Ectodermal cell (in vitro differentiated cells): ENCODE results near the gene PRKCG. TPM values are rescaled to one million over a fixed set of nuclear protein-coding genes. Genes with fewer than 3 reads are reported as not detected.
"Not testable (repeated sequence)": the region's sequence is repeated elsewhere in the genome, so short reads cannot be mapped to it uniquely, and the experiment has no call there.

Experiments used
- H3K27ac ChIP-seq: 2 replicates; pipeline ENCODE4 v1.7.0; 2013; ENCODE audit warnings: mild to moderate bottlenecking, low read depth, low read length; ENCODE audit not compliant: insufficient read depth, poor library complexity, severe bottlenecking
- H3K27me3 ChIP-seq: 2 replicates; pipeline ENCODE4 v1.7.0; 2013; ENCODE audit warnings: mild to moderate bottlenecking, low read length; ENCODE audit not compliant: insufficient read depth, control insufficient read depth, poor library complexity, severe bottlenecking
- H3K36me3 ChIP-seq: one replicate; pipeline ENCODE4 v1.7.0; 2013; ENCODE audit warnings: low read length; ENCODE audit not compliant: control insufficient read depth, insufficient read depth
- H3K4me1 ChIP-seq: one replicate; pipeline ENCODE4 v1.7.0; 2013; ENCODE audit warnings: low read length; ENCODE audit not compliant: control insufficient read depth, insufficient read depth
- H3K4me3 ChIP-seq: 2 replicates; pipeline ENCODE4 v1.7.0; 2013; ENCODE audit warnings: low read depth, low read length, control low read depth; ENCODE audit not compliant: insufficient read depth
- H3K9me3 ChIP-seq: 2 replicates; pipeline ENCODE4 v1.7.0; 2013; ENCODE audit warnings: mild to moderate bottlenecking, low read length, moderate library complexity; ENCODE audit not compliant: control insufficient read depth
- WGBS, 2 experiments: methylation state at CpG; one replicate each; pipeline ENCODE4 v1.1.7; 2013; ENCODE audit warnings: missing lambda C conversion rate in 2 of 2; 5-methylcytosine and 5-hydroxymethylcytosine counted together
- polyA plus RNA-seq, 4 experiments: library from polyadenylated mRNA; stranded (reverse); fragments of 50-300 nt; gene quantifications; one replicate each; pipeline ENCODE4 v1.2.3, GENCODE V29; 2013

Gene PRKCG
- 12.1 TPM for polyA plus RNA-seq (2013, experiment 1 of 4)
- 11.7 TPM for polyA plus RNA-seq (2013, experiment 2 of 4)
- polyA plus RNA-seq (2013, experiment 3 of 4): 10.4 TPM
- 11.3 TPM for polyA plus RNA-seq (2013, experiment 4 of 4)

DNA sequence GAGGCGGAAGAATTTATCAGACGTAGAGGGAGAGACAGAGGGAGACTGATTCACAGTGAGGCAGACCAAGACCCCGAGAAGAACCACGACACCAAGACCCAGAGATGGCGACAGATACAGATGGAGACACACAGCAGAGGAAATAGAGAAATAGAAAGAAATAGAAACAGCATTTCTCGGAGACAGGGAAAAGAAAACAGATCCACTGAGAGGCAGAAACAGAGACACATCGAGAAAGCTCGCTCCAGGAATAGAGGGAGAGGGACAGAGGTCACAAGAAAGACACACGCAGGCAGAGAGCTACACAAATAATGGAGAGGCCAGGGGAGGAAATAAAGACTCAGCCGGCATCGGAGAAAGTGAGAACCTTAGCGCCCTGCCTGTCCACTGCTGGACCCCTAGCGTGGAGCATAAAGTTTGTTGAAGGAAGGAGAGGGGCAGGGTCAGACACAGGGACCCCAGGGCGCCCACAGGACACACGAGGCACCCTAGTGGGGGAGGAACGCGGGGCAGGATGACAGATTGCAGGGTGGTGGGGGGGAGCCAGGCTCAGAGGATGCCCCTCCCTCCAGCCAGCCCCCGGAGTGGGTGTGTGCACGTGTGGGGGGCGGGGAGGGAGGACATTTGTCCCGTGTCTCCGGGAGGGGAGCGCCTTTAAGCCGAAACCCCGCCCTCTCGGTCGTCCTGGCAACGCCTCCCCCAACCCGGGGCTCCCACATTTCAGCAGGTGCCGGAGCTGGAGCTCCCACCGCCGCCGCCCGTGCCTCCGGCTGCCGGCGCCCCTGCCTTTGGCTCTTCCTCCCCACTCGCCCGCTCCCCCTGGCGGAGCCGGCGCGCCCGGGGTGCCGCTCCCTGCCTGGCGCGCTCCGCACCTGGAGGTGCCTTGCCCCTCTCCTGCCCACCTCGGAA, at the start of gene PRKCG:
Gene PRKCG, plus strand, starts transcription at position 716 of the 909 bp plus-strand sequence. CDS start 298 bp downstream, outside the sequence.
- Histone ChIP-seq H3K27me3 (peaks cover 39% of the 10 kb centered on the region), H3K9me3 (no peaks in the 10 kb centered on the region), H3K27ac (no peak within 1 kb of the TSS), H3K36me3 (no peaks in the 10 kb centered on the region), H3K4me3 (peak within 1 kb of the TSS; percentile 48), H3K4me1 (peaks cover 25% of the 10 kb centered on the region)
- 1 to 2% methylated on average over 49 of the region's 49 CpGs for WGBS, 2 experiments

DNA sequence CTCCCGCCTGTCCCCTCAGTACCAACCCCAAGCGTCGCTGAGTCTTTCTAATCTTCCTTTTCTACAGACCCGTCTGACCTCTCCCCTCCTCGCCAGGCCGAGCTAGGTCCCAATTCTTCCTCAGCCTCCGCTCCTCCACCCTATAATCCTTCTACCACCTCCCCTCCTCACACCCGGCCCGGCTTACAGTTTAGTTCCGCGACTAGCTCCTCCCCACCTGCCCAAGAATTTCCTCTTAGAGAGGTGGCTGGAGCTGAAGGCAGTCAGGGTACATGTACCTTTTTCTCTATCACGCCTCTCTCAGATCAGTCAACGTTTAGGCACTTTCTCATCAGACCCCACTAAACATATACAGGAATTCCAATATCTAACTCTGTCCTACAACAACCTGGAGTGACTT, 49.1 kb upstream of the PRKCG start:
- not testable (repeated sequence) for H3K27ac ChIP-seq, H3K4me3 ChIP-seq, H3K9me3 ChIP-seq, H3K36me3 ChIP-seq, H3K4me1 ChIP-seq
- H3K27me3 ChIP-seq: peaks cover 38% of the 10 kb centered on the region
- WGBS, 2 experiments: 6% methylated on average over 13 of the region's 13 CpGs

DNA sequence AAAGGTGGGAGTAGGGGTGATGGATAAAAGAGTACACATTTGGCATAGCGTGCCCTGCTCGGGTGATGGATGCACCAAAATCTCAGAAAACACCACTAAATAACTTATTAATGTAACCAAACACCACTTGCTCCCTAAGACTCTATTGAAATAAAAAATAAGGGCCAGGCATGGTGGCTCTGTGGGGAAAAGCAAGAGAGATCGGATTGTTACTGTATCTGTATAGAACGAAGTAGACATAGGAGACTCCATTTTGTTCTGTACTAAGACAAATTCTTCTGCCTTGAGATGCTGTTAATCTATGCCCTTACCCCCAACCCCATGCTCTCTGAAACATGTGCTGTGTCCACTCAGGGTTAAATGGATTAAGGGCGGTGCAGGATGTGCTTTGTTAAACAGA, 43.6 kb upstream of the PRKCG start:
- H3K27ac ChIP-seq, H3K9me3 ChIP-seq, H3K4me3 ChIP-seq, H3K4me1 ChIP-seq, H3K36me3 ChIP-seq, H3K27me3 ChIP-seq: not testable (repeated sequence)
- WGBS, 2 experiments: 80 to 87% methylated on average over 3 to 4 of the region's 5 CpGs

DNA sequence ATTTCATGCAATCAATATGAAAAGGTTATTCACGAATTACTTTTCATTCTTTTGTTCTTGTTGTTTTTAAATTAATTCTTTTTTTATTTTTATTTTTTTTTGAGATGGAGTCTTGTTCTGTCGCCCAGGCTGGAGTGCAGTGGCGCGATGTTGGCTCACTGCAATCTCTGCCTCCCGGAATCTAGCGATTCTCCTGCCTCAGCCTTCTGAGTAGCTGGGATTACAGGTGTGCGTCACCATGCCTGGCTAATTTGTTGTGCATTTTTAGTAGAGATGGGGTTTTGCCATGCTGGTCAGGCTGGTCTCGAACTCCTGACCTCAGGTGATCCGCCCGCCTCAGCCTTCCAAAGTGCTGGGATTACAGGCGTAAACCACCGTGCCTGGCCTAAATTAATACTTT, 41.8 kb upstream of the PRKCG start:
- H3K9me3 ChIP-seq, H3K4me1 ChIP-seq, H3K27me3 ChIP-seq, H3K36me3 ChIP-seq, H3K27ac ChIP-seq, H3K4me3 ChIP-seq: not testable (repeated sequence)
- WGBS, 2 experiments: 93 to 99% methylated on average over 11 to 12 of the region's 12 CpGs

DNA sequence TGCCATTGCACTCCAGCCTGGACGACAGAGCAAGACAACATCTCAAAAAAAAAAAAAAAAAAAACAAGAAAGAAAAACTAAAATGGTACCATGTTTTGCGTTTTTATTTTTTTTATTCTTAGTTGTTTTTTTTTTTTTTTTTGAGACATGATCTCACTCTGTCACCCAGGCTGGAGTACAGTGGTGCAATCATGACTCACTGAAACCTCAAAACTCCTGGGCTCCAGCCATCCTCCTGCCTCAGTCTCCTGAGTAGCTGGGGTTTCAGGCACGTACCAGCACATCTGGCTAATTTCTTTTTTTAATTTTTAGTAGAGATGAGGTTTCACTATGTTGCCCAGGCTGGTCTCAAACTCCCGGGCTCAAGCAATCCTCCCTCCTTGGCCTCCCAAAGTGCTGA, 41.1 kb upstream of the PRKCG start:
- not testable (repeated sequence) for H3K27me3 ChIP-seq, H3K36me3 ChIP-seq, H3K27ac ChIP-seq, H3K4me1 ChIP-seq, H3K4me3 ChIP-seq, H3K9me3 ChIP-seq
- 88 to 91% methylated on average over 3 to 4 of the region's 4 CpGs for WGBS, 2 experiments

DNA sequence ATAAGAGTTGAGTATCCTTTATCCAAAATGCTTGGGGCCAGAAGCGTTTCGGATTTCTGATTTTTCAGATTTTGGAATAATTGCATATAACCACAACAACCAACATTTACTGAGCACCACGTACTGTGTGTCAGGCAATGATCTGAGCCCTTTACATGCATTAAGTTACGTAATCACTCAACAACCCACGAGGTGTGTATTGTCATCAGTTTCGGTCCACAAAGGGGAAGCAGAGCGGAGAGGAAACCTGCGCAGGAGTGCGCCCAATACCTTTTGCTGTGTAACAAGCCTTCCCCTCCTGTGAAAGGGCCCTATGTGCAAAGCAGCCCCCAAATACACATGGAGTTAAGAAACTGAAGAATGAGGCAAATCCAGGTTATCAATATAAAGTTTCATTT, 37.1 kb upstream of the PRKCG start:
- H3K4me3 ChIP-seq: no peak overlapping the region
- no peaks in the 10 kb centered on the region for H3K4me1 ChIP-seq
- H3K9me3 ChIP-seq: no peaks in the 10 kb centered on the region
- no peaks in the 10 kb centered on the region for H3K27me3 ChIP-seq
- WGBS, 2 experiments: 90 to 95% methylated on average over 9 of the region's 9 CpGs
- no peak overlapping the region for H3K27ac ChIP-seq
- no peaks in the 10 kb centered on the region for H3K36me3 ChIP-seq

DNA sequence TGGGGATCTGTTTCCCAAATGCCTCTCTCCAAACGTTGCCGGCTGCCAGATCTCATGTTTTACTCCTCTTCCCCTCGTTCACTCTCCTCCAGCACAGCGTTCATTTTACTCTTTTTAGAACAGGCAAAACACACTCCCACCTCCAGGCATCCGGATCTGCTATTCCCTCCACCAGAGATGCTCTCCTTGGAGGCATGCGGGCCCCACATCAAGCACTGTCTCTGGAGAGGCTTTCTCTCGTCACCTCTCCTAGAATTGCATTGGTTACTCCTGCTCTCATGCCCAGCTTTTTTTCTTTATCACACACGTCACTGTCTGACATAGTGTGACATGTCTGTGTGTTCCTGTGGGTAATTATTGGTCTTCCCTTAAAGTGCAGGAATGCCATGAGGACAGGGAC, 34.4 kb upstream of the PRKCG start:
- Histone ChIP-seq H3K4me1 (no peaks in the 10 kb centered on the region), H3K27me3 (no peaks in the 10 kb centered on the region), H3K27ac (no peak overlapping the region), H3K4me3 (no peak overlapping the region), H3K9me3 (no peaks in the 10 kb centered on the region), H3K36me3 (no peaks in the 10 kb centered on the region)
- WGBS, 2 experiments: 81 to 83% methylated on average over 7 to 8 of the region's 8 CpGs

DNA sequence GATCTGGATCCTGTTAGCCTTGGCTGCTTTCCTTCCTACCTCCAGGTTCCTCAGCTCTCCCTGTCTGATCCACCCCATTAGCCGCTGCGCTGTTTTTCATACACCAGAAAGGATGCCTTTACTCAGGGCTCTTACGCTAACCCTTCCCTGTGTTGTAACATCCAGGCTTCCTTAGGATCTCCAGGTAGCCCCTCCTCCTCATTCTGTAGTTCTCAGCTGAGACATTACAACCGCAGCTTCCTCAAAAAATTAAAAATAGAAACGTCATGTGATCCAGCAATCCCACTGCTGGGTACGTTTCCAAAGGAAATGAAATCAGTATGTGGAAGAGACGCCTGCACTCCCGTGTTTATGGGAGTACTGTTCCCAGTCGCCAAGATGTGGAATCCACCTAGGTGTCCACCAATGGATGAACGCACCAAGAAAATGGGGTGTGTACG, 32.7 kb upstream of the PRKCG start:
- Histone ChIP-seq H3K4me3 (no peak overlapping the region), H3K27me3 (no peaks in the 10 kb centered on the region), H3K27ac (no peak overlapping the region), H3K4me1 (no peaks in the 10 kb centered on the region), H3K36me3 (no peaks in the 10 kb centered on the region), H3K9me3 (no peaks in the 10 kb centered on the region)
- WGBS, 2 experiments: 92 to 93% methylated on average over 11 of the region's 11 CpGs

DNA sequence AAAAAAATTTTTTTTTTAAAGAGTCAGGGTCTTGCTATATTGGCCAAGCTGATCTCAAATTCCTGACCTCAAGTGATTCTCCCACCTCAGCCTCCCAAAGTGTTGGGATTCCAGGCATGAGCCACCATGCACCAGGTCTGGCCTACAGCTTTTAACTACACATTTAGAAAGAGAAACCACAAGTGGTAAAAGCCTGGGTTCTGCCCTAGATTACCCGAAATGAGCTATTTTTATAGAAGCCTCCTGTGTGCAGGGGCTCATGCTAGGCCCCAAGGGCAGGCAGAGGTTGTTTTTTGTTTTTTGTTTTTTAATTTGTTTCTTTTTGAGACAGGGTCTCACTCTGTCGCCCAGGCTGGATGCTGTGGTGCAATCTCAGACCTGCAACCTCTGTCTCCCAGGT, 28.3 kb upstream of the PRKCG start:
- Histone ChIP-seq H3K4me3 (no peak overlapping the region), H3K36me3 (no peaks in the 10 kb centered on the region), H3K9me3 (no peaks in the 10 kb centered on the region), H3K27me3 (no peaks in the 10 kb centered on the region), H3K4me1 (no peaks in the 10 kb centered on the region), H3K27ac (no peak overlapping the region)
- WGBS, 2 experiments: 95 to 96% methylated on average over 2 of the region's 2 CpGs

DNA sequence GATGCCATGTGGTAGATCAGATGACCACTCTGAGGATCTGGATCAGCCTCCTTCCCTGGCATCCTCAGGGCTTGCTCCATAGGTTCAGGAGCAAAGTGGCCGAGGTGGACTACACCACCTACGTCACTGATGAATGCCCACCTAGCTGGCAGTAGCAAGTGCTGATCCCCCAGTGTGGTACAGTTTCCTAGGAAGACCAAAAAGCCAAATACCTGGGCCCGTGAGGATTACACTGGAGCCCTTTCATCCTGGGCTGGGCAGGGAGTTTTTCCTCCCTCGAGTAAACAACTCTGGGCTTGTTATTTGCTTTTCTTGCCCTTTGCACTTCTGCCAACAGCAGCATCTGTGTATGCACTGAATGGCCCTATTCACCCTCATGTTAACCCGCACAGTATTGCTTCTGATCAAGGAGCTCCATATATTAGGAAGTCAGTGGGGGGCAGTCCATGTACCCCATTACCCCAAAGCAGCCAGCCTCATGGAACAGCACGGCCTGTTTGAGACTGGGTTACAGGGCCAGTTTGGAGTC, 17.6 kb upstream of the PRKCG start:
- Histone ChIP-seq H3K4me1 (peaks cover 4% of the 10 kb centered on the region), H3K27ac (no peak overlapping the region), H3K36me3 (no peaks in the 10 kb centered on the region), H3K27me3 (no peaks in the 10 kb centered on the region), H3K4me3 (no peak overlapping the region), H3K9me3 (no peaks in the 10 kb centered on the region)
- WGBS, 2 experiments: 92 to 93% methylated on average over 6 of the region's 6 CpGs
